ENCODE data around the gene MRPL34.
A peak's percentile ranks its signal among the peaks of the same experiment; 100 is the strongest.
"Not testable (repeated sequence)": the region's sequence is repeated elsewhere in the genome, so short reads cannot be mapped to it uniquely, and the experiment has no call there.

MRPL34 gene

DNA sequence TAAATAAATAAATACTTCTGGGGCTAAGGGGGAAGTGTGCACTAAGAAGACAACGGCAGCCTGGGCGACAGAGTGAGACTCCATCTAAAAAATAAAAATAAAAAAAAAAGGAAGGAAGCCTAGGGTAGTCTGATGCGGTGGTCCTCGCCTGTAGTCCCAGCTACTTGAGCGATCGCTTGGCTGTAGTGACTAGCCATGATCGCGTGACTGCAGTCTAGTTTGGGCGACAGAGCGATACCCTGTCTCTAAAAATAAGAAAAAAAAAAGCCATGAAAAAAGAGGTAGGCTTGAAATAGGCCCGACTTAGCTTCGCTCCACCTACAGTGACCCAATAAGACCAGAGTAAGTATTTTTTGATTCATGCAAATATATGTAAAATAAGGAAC, 39.1 kb upstream of the MRPL34 start:
- TF ChIP-seq, protein P1, sequence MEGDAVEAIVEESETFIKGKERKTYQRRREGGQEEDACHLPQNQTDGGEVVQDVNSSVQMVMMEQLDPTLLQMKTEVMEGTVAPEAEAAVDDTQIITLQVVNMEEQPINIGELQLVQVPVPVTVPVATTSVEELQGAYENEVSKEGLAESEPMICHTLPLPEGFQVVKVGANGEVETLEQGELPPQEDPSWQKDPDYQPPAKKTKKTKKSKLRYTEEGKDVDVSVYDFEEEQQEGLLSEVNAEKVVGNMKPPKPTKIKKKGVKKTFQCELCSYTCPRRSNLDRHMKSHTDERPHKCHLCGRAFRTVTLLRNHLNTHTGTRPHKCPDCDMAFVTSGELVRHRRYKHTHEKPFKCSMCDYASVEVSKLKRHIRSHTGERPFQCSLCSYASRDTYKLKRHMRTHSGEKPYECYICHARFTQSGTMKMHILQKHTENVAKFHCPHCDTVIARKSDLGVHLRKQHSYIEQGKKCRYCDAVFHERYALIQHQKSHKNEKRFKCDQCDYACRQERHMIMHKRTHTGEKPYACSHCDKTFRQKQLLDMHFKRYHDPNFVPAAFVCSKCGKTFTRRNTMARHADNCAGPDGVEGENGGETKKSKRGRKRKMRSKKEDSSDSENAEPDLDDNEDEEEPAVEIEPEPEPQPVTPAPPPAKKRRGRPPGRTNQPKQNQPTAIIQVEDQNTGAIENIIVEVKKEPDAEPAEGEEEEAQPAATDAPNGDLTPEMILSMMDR (IDR thresholded peaks at IDR 0.05; ENCODE audit: insufficient read depth, low read length), result no peak
- TF ChIP-seq SPI1 (IDR thresholded peaks at IDR 0.05; ENCODE audit: borderline replicate concordance, low read depth) (no peak), GABPA (IDR thresholded peaks at IDR 0.05; ENCODE audit: low read depth) (no peak), POLR2AphosphoS5 (IDR thresholded peaks at IDR 0.05; ENCODE audit: low read depth) (no peak)
- TF ChIP-seq, protein P2, sequence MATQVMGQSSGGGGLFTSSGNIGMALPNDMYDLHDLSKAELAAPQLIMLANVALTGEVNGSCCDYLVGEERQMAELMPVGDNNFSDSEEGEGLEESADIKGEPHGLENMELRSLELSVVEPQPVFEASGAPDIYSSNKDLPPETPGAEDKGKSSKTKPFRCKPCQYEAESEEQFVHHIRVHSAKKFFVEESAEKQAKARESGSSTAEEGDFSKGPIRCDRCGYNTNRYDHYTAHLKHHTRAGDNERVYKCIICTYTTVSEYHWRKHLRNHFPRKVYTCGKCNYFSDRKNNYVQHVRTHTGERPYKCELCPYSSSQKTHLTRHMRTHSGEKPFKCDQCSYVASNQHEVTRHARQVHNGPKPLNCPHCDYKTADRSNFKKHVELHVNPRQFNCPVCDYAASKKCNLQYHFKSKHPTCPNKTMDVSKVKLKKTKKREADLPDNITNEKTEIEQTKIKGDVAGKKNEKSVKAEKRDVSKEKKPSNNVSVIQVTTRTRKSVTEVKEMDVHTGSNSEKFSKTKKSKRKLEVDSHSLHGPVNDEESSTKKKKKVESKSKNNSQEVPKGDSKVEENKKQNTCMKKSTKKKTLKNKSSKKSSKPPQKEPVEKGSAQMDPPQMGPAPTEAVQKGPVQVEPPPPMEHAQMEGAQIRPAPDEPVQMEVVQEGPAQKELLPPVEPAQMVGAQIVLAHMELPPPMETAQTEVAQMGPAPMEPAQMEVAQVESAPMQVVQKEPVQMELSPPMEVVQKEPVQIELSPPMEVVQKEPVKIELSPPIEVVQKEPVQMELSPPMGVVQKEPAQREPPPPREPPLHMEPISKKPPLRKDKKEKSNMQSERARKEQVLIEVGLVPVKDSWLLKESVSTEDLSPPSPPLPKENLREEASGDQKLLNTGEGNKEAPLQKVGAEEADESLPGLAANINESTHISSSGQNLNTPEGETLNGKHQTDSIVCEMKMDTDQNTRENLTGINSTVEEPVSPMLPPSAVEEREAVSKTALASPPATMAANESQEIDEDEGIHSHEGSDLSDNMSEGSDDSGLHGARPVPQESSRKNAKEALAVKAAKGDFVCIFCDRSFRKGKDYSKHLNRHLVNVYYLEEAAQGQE (IDR thresholded peaks at IDR 0.05; ENCODE audit: insufficient replicate concordance, low read depth), result no peak
- Histone ChIP-seq H3K4me3 (replicated peaks; ENCODE audit: insufficient read depth, low read length) (peak overlapping the region; percentile 4; the same call in 1 of the 2 replicates), H3K27me3 (ENCODE audit: insufficient read depth, poor library complexity, severe bottlenecking) (no peaks in the 10 kb centered on the region), H3K27ac (replicated peaks) (peak overlapping the region; percentile 25)
- DNase-seq (ENCODE audit: low read depth in 1 of 2, low spot score in 1 of 2), result no peak

DNA sequence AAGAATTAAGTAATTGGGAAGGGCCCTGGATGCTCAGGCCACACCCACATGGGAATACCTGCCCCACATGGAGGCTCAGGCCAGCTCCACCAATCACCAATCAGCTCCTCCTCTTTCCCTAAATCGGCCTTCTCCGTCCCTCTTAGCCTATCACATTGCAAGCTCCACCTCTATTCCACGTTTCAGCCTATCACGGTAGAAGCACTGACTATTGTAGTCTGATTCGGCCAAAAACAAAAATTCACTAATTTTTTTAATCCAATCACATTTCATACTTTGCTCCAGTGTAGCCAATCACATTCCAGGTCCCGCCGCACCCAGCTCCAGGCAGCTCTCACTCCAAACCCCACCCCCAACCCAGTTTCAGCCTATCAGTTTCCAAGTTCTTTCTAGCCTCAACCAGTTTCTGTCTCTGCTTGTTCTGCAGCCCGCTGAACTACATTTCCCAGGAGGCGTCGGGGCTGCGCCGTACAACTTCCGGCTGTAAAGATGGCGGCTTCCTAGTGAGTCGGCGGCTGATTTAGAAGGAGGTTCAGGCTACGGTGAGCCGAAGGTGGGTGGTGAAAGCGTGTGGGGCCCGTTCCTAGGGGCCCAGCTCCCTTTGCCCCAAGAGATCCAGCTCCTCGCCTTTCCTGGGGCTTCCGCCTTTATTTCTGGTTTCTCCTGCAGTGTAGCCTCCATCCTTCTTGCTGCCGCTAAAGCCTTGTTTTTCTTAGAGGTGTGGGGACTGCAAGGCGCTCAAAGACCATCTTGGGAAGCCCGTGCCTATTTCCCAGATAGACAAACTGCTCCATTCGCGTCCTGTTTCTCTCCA, 38.5 kb upstream of the MRPL34 start, which contains the start of gene BABAM1:
TSS of gene BABAM1 (plus strand) at position 469 of the 814 bp plus-strand sequence. CDS start 1,364 bp downstream, outside the sequence.
- Histone ChIP-seq H3K4me3 (replicated peaks; ENCODE audit: insufficient read depth, low read length) (peak within 1 kb of the TSS; percentile 89), H3K27me3 (ENCODE audit: insufficient read depth, poor library complexity, severe bottlenecking) (no peaks in the 10 kb centered on the region), H3K27ac (replicated peaks) (peak within 1 kb of the TSS; percentile 70)
- DNase-seq (ENCODE audit: low read depth in 1 of 2, low spot score in 1 of 2), result peak; percentile 98 to 99
- TF ChIP-seq, protein P1 (IDR thresholded peaks at IDR 0.05; ENCODE audit: insufficient read depth, low read length), result no peak
- TF ChIP-seq POLR2AphosphoS5 (IDR thresholded peaks at IDR 0.05; ENCODE audit: low read depth), result peak; percentile 68; the same call in 1 of the 2 replicates
- TF ChIP-seq, protein P2 (IDR thresholded peaks at IDR 0.05; ENCODE audit: insufficient replicate concordance, low read depth), result peak; percentile 41
- no peak for TF ChIP-seq SPI1 (IDR thresholded peaks at IDR 0.05; ENCODE audit: borderline replicate concordance, low read depth)
- peak; percentile 91 for TF ChIP-seq GABPA (IDR thresholded peaks at IDR 0.05; ENCODE audit: low read depth)

DNA sequence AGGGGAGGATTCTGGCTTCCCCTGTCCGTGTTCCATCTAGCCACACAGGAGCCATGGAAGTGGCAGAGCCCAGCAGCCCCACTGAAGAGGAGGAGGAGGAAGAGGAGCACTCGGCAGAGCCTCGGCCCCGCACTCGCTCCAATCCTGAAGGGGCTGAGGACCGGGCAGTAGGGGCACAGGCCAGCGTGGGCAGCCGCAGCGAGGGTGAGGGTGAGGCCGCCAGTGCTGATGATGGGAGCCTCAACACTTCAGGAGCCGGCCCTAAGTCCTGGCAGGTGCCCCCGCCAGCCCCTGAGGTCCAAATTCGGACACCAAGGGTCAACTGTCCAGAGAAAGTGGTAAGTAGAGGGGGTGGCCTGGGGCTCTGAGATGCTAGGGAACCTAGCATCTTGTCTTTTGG, 36.9 kb upstream of the MRPL34 start:
- Histone ChIP-seq H3K27ac (replicated peaks) (no peak overlapping the region), H3K27me3 (ENCODE audit: insufficient read depth, poor library complexity, severe bottlenecking) (no peaks in the 10 kb centered on the region), H3K4me3 (replicated peaks; ENCODE audit: insufficient read depth, low read length) (no peak overlapping the region)
- no peak for DNase-seq (ENCODE audit: low read depth in 1 of 2, low spot score in 1 of 2)
- TF ChIP-seq GABPA (IDR thresholded peaks at IDR 0.05; ENCODE audit: low read depth) (no peak), POLR2AphosphoS5 (IDR thresholded peaks at IDR 0.05; ENCODE audit: low read depth) (no peak), SPI1 (IDR thresholded peaks at IDR 0.05; ENCODE audit: borderline replicate concordance, low read depth) (no peak)
- TF ChIP-seq, protein P1 (IDR thresholded peaks at IDR 0.05; ENCODE audit: insufficient read depth, low read length), result no peak
- TF ChIP-seq, protein P2 (IDR thresholded peaks at IDR 0.05; ENCODE audit: insufficient replicate concordance, low read depth), result no peak

DNA sequence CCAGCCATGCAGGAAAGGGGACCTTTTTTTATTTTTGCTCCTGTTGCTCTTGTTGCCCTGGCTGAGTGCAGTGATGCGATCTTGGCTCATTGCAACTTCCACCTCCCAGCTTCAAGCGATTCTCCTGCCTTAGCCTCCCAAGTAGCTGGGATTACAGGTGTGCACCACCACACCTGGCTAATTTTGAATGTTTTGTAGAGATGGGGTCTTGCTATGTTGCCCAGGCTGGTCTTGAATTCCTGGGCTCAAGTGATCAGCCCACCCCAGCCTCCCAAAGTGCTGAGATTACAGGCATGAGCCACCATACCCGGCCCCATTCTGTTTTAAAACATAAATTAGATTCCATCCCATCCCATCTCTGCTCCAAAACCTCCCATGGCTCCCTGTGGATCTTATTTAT, 30.8 kb upstream of the MRPL34 start:
- not testable (repeated sequence) for H3K4me3 ChIP-seq (replicated peaks; ENCODE audit: insufficient read depth, low read length); H3K27ac ChIP-seq (replicated peaks); H3K27me3 ChIP-seq (ENCODE audit: insufficient read depth, poor library complexity, severe bottlenecking); DNase-seq (ENCODE audit: low read depth in 1 of 2, low spot score in 1 of 2)
